ENCODE data around the gene ANKHD1. TPM values are rescaled to one million over a fixed set of nuclear protein-coding genes. Genes with fewer than 3 reads are reported as not detected.
A peak's percentile ranks its signal among the peaks of the same experiment; 100 is the strongest.

The ANKHD1 gene
- total RNA-seq, 3 donors from 2014 or later (not counting 1 experiment from before 2014, with no cell fraction given) = 225 to 239 (median 230) TPM

DNA sequence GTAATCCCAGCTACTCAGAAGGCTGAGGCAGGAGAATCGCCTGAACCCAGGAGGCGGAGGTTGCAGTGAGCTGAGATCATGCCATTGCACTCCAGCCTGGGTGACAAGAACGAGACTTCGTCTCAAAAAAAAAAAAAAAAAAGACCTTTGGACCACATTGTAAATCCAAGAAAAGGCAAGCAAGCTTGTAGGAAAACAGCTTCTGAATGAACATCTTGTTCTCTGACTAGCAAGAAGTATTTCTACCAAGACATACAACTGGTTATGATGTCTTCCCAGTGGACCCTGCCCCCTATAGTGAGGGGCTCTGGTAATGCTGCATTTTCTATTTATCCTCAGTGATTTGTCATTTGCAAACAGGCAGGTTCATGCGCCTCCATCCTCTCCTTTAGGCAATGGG is 141.3 kb downstream of the ANKHD1 start:
- peaks cover 12% of the 10 kb centered on the region for H3K4me1 ChIP-seq (ENCODE audit: control insufficient read depth, insufficient read depth, low read length)
- Mint-ChIP-seq H3K4me1 (peaks cover 4 to 9% of the 10 kb centered on the region in 2 donors), H3K27me3 (ENCODE audit: low read depth in 2 of 2) (no peaks in the 10 kb centered on the region), H3K4me3 (no peak overlapping the region), H3K27ac (no peak overlapping the region), H3K9me3 (no peaks in the 10 kb centered on the region), H3K36me3 (no peaks in the 10 kb centered on the region)
- no peaks in the 10 kb centered on the region for H3K27me3 ChIP-seq (ENCODE audit: control insufficient read depth, insufficient read depth, low read length)
- intact Hi-C loops (cut with micrococcal nuclease) = no loop called here
- H3K27ac ChIP-seq (ENCODE audit: low read length) = no peak overlapping the region
- H3K4me3 ChIP-seq (ENCODE audit: low read length) = no peak overlapping the region
- H3K9me3 ChIP-seq (ENCODE audit: control insufficient read depth, insufficient read depth, low read length) = no peaks in the 10 kb centered on the region
- 97% methylated on average over 4 of the region's 5 CpGs for WGBS (ENCODE audit: insufficient coverage)
- H3K36me3 ChIP-seq (ENCODE audit: control insufficient read depth, insufficient read depth, low read length) = peaks cover 41% of the 10 kb centered on the region
- TF ChIP-seq, protein P1, sequence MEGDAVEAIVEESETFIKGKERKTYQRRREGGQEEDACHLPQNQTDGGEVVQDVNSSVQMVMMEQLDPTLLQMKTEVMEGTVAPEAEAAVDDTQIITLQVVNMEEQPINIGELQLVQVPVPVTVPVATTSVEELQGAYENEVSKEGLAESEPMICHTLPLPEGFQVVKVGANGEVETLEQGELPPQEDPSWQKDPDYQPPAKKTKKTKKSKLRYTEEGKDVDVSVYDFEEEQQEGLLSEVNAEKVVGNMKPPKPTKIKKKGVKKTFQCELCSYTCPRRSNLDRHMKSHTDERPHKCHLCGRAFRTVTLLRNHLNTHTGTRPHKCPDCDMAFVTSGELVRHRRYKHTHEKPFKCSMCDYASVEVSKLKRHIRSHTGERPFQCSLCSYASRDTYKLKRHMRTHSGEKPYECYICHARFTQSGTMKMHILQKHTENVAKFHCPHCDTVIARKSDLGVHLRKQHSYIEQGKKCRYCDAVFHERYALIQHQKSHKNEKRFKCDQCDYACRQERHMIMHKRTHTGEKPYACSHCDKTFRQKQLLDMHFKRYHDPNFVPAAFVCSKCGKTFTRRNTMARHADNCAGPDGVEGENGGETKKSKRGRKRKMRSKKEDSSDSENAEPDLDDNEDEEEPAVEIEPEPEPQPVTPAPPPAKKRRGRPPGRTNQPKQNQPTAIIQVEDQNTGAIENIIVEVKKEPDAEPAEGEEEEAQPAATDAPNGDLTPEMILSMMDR (IDR thresholded peaks at IDR 0.05) = no peak
- DNase-seq = no peak
- ATAC-seq = no peak

GRCh38 chr5:140544986-140545385 is 143.4 kb downstream of the ANKHD1 start:
- intact Hi-C loops (cut with micrococcal nuclease) = loop anchor here (5.0 kb wide), 1 partner anchor 157 kb away; the partner anchor contains the start of gene ZMAT2
- no peak for ATAC-seq
- Histone ChIP-seq H3K36me3 (ENCODE audit: control insufficient read depth, insufficient read depth, low read length) (peaks cover 32% of the 10 kb centered on the region), H3K4me3 (ENCODE audit: low read length) (no peak overlapping the region), H3K27me3 (ENCODE audit: control insufficient read depth, insufficient read depth, low read length) (no peaks in the 10 kb centered on the region), H3K4me1 (ENCODE audit: control insufficient read depth, insufficient read depth, low read length) (peaks cover 30% of the 10 kb centered on the region), H3K9me3 (ENCODE audit: control insufficient read depth, insufficient read depth, low read length) (no peaks in the 10 kb centered on the region), H3K27ac (ENCODE audit: low read length) (no peak overlapping the region)
- Mint-ChIP-seq H3K4me1 (peaks cover 23 to 27% of the 10 kb centered on the region in 2 donors), H3K4me3 (no peak overlapping the region), H3K9me3 (no peaks in the 10 kb centered on the region), H3K27me3 (ENCODE audit: low read depth in 2 of 2) (no peaks in the 10 kb centered on the region), H3K36me3 (no peaks in the 10 kb centered on the region), H3K27ac (peak overlapping the region in 1 of 2 donors; percentile 25)
- no peak for DNase-seq
- TF ChIP-seq, protein P1 (IDR thresholded peaks at IDR 0.05) = no peak
- WGBS (ENCODE audit: insufficient coverage) = 96% methylated on average over 7 of the region's 7 CpGs

- H3K27me3 Mint-ChIP-seq (ENCODE audit: low read depth in 2 of 2) = no peaks in the 10 kb centered on the region
- no peaks in the 10 kb centered on the region for H3K9me3 Mint-ChIP-seq
Observed at GRCh38 chr5:140545606-140546005, 144.0 kb downstream of the ANKHD1 start.

More at GRCh38 chr5:140545606-140546005, 144.0 kb downstream of the ANKHD1 start:
- Mint-ChIP-seq H3K4me1 (peaks cover 26 to 28% of the 10 kb centered on the region in 2 donors), H3K27ac (peak overlapping the region in 1 of 2 donors; percentile 87), H3K36me3 (peaks cover under 1% of the 10 kb centered on the region), H3K4me3 (no peak overlapping the region)
- ATAC-seq (no peak), DNase-seq (no peak)
- H3K27ac ChIP-seq (ENCODE audit: low read length) = no peak overlapping the region
- peaks cover 32% of the 10 kb centered on the region for H3K36me3 ChIP-seq (ENCODE audit: control insufficient read depth, insufficient read depth, low read length)
- H3K4me3 ChIP-seq (ENCODE audit: low read length) = no peak overlapping the region
- TF ChIP-seq, protein P1 (IDR thresholded peaks at IDR 0.05) = no peak
- no peaks in the 10 kb centered on the region for H3K9me3 ChIP-seq (ENCODE audit: control insufficient read depth, insufficient read depth, low read length)
- H3K4me1 ChIP-seq (ENCODE audit: control insufficient read depth, insufficient read depth, low read length) = peaks cover 30% of the 10 kb centered on the region
- intact Hi-C loops (cut with micrococcal nuclease) = loop anchor here (5.0 kb wide), 1 partner anchor 157 kb away; the partner anchor contains the start of gene ZMAT2
- no peaks in the 10 kb centered on the region for H3K27me3 ChIP-seq (ENCODE audit: control insufficient read depth, insufficient read depth, low read length)
- over 99% methylated on average over 10 of the region's 10 CpGs for WGBS (ENCODE audit: insufficient coverage)

Measured in natural killer cell (primary cell).